ENCODE measurements around the gene KLHL40. TPM values are rescaled to one million over a fixed set of nuclear protein-coding genes. Genes with fewer than 3 reads are reported as not detected.

KLHL40 gene
- polyA plus RNA-seq, 1 donor from 2014 or later, result not detected

DNA sequence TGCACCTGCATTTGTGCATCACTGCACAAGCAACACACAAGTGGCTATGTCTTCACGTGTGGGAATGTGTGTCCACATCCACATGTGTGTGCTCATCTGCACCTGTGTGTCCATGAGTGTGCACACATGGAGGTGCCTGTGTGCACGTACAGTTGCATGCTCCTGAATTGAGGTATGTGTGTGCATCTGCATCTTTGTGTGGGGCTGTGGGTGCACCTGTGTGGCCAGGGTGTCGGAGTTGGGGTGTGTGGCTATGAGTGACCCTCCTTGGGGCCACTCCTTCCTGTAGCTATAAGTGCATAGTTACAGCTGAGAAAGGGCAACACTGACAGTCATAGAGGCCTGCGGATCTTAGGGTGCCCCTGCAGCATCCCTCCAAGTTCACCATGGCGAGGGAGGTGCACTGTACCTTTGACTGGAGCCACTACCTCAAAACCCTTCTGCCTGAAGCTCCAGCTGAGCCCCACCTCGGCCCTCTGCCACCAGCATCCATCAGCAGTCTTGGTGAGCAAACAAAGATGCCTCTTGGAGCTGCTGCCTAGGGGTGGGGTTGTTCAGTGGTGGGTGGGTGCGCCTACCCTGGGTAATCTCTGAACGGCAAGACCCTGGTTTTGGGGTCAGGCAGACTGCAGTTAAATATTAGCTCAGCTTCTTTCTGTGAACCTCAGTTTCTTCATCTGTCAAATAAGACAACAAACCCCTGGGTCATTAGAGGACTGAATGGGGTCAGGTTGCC, 22.5 kb downstream of the KLHL40 start:
- Histone ChIP-seq H3K4me3 (ENCODE audit: low read length) (no peak overlapping the region), H3K27me3 (ENCODE audit: insufficient read depth, low read depth, low read length) (no peaks in the 10 kb centered on the region), H3K9me3 (ENCODE audit: low read length) (no peaks in the 10 kb centered on the region), H3K9ac (ENCODE audit: low read length) (no peak overlapping the region), H3K9me2 (ENCODE audit: insufficient read depth, low read length) (no peaks in the 10 kb centered on the region), H3K79me2 (replicated peaks; ENCODE audit: insufficient read depth, low read length) (no peaks in the 10 kb centered on the region), H3K36me3 (ENCODE audit: insufficient read depth, low read length) (no peaks in the 10 kb centered on the region), H2AFZ (ENCODE audit: low read depth, low read length) (no peak overlapping the region), H3K27ac (ENCODE audit: low read length) (no peak overlapping the region), H3K4me2 (ENCODE audit: low read length) (no peak overlapping the region), H3F3A (ENCODE audit: insufficient read depth, low read length, poor library complexity, severe bottlenecking) (no peaks in the 10 kb centered on the region), H4K20me1 (ENCODE audit: insufficient read depth) (no peaks in the 10 kb centered on the region)
- TF ChIP-seq MXI1 (conservative IDR thresholded peaks at IDR 0.05; ENCODE audit: poor library complexity, severe bottlenecking) (no peak), EZH2 (IDR thresholded peaks at IDR 0.05; ENCODE audit: borderline replicate concordance, insufficient read depth, low read length, poor library complexity, severe bottlenecking) (no peak), EP300 (conservative IDR thresholded peaks at IDR 0.05; ENCODE audit: poor library complexity, severe bottlenecking) (no peak), TAF1 (IDR thresholded peaks at IDR 0.05; ENCODE audit: low read depth) (no peak), RAD21 (conservative IDR thresholded peaks at IDR 0.05) (no peak), SMC3 (conservative IDR thresholded peaks at IDR 0.05; ENCODE audit: poor library complexity) (no peak), POLR2AphosphoS5 (IDR thresholded peaks at IDR 0.05) (no peak)
- TF ChIP-seq, protein P1, sequence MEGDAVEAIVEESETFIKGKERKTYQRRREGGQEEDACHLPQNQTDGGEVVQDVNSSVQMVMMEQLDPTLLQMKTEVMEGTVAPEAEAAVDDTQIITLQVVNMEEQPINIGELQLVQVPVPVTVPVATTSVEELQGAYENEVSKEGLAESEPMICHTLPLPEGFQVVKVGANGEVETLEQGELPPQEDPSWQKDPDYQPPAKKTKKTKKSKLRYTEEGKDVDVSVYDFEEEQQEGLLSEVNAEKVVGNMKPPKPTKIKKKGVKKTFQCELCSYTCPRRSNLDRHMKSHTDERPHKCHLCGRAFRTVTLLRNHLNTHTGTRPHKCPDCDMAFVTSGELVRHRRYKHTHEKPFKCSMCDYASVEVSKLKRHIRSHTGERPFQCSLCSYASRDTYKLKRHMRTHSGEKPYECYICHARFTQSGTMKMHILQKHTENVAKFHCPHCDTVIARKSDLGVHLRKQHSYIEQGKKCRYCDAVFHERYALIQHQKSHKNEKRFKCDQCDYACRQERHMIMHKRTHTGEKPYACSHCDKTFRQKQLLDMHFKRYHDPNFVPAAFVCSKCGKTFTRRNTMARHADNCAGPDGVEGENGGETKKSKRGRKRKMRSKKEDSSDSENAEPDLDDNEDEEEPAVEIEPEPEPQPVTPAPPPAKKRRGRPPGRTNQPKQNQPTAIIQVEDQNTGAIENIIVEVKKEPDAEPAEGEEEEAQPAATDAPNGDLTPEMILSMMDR (IDR thresholded peaks at IDR 0.05; ENCODE audit: poor library complexity, severe bottlenecking), result no peak
- TF ChIP-seq, protein P2, sequence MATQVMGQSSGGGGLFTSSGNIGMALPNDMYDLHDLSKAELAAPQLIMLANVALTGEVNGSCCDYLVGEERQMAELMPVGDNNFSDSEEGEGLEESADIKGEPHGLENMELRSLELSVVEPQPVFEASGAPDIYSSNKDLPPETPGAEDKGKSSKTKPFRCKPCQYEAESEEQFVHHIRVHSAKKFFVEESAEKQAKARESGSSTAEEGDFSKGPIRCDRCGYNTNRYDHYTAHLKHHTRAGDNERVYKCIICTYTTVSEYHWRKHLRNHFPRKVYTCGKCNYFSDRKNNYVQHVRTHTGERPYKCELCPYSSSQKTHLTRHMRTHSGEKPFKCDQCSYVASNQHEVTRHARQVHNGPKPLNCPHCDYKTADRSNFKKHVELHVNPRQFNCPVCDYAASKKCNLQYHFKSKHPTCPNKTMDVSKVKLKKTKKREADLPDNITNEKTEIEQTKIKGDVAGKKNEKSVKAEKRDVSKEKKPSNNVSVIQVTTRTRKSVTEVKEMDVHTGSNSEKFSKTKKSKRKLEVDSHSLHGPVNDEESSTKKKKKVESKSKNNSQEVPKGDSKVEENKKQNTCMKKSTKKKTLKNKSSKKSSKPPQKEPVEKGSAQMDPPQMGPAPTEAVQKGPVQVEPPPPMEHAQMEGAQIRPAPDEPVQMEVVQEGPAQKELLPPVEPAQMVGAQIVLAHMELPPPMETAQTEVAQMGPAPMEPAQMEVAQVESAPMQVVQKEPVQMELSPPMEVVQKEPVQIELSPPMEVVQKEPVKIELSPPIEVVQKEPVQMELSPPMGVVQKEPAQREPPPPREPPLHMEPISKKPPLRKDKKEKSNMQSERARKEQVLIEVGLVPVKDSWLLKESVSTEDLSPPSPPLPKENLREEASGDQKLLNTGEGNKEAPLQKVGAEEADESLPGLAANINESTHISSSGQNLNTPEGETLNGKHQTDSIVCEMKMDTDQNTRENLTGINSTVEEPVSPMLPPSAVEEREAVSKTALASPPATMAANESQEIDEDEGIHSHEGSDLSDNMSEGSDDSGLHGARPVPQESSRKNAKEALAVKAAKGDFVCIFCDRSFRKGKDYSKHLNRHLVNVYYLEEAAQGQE (IDR thresholded peaks at IDR 0.05; ENCODE audit: borderline replicate concordance), result no peak

DNA sequence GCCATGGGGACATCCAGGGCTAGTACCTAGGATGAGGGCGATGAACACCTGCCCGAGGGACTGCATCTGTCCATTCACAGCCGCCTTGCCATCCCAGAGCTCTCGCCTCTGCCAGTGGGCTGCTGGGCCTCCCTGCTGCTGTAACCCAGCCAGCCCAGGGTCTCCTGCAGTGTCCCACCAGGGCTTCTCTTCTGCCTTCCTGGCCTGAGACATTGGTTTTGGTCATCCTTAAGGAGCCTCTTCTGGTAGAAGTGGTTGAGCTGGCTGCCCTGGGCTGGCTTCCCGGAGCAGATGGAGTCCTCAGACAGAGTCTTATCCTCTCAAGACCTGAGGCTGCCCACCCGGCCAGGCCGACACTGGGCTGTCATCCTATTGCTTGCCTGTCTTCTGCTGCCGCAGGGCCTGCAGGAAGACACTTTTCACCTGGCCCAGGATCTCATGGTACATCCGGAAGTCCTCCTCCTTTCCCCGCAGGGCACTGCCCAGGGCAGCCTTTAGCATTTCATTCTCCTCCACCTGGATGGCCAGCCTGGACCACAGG, 23.3 kb downstream of the KLHL40 start:
- Histone ChIP-seq H3K27me3 (ENCODE audit: insufficient read depth, low read depth, low read length) (no peaks in the 10 kb centered on the region), H4K20me1 (ENCODE audit: insufficient read depth) (no peaks in the 10 kb centered on the region), H3K27ac (ENCODE audit: low read length) (no peak overlapping the region), H3K9me2 (ENCODE audit: insufficient read depth, low read length) (no peaks in the 10 kb centered on the region), H3K79me2 (replicated peaks; ENCODE audit: insufficient read depth, low read length) (no peaks in the 10 kb centered on the region), H3K9ac (ENCODE audit: low read length) (no peak overlapping the region), H3K9me3 (ENCODE audit: low read length) (no peaks in the 10 kb centered on the region), H3K4me2 (ENCODE audit: low read length) (no peak overlapping the region), H3K36me3 (ENCODE audit: insufficient read depth, low read length) (no peaks in the 10 kb centered on the region), H3K4me3 (ENCODE audit: low read length) (no peak overlapping the region), H2AFZ (ENCODE audit: low read depth, low read length) (no peak overlapping the region), H3F3A (ENCODE audit: insufficient read depth, low read length, poor library complexity, severe bottlenecking) (no peaks in the 10 kb centered on the region)
- TF ChIP-seq MXI1 (conservative IDR thresholded peaks at IDR 0.05; ENCODE audit: poor library complexity, severe bottlenecking) (no peak), TAF1 (IDR thresholded peaks at IDR 0.05; ENCODE audit: low read depth) (no peak), EZH2 (IDR thresholded peaks at IDR 0.05; ENCODE audit: borderline replicate concordance, insufficient read depth, low read length, poor library complexity, severe bottlenecking) (no peak), SMC3 (conservative IDR thresholded peaks at IDR 0.05; ENCODE audit: poor library complexity) (no peak), RAD21 (conservative IDR thresholded peaks at IDR 0.05) (no peak)
